Lower leg skin (tissue), 4 donors: Measurements from ENCODE around the gene DNAJB12. TPM values are rescaled to one million over a fixed set of nuclear protein-coding genes. Genes with fewer than 3 reads are reported as not detected.
"Not testable (repeated sequence)": the region's sequence is repeated elsewhere in the genome, so short reads cannot be mapped to it uniquely, and the experiment has no call there.

Source experiments
- DNase-seq, 2 donors: peaks; one replicate each; pipeline ENCODE4 v3.0.0-alpha.2; 2019; ENCODE audit warnings: low spot score in 2 of 2
- H3K4me3 ChIP-seq: fragments of 200-600 bp; sonication (generic); 2 replicates; pipeline ENCODE4 v1.5.1; 2017; ENCODE audit warnings: mild to moderate bottlenecking, low read depth; ENCODE audit not compliant: poor library complexity, severe bottlenecking
- POLR2A ChIP-seq, 2 donors: fragments of 450-650 bp; IDR thresholded peaks; one replicate each; pipeline ENCODE4 v1.6.1; 2016 to 2017; ENCODE audit warnings: antibody characterized with exemption in 2 of 2, mild to moderate bottlenecking in 1 of 2, moderate library complexity in 1 of 2
- WGBS, 2 donors: methylation state at CpG; one replicate each; pipeline ENCODE4 v1.1.5; 2018; 5-methylcytosine and 5-hydroxymethylcytosine counted together
- intact Hi-C: fragments of 100-400 bp; cut with DNase I; formaldehyde crosslinking; loops from one replicate; pipeline ENCODE4 v1.15.0; 2023; ENCODE audit warnings: low total_unique reads
- total RNA-seq, 4 donors: library from RNA; depleted of rRNA; stranded (reverse); fragments of >200 nt; gene quantifications; one replicate each; pipeline ENCODE4 v1.1.0, GENCODE V29; 2016
- TF ChIP-seq, protein P1 (sequence below), 3 donors: fragments of 450-650 bp; IDR thresholded peaks; one replicate each; pipeline ENCODE4 v1.5.1; 2016; ENCODE audit warnings: antibody characterized with exemption in 3 of 3, mild to moderate bottlenecking in 3 of 3, moderate library complexity in 2 of 3

DNAJB12 gene
- total RNA-seq, 4 donors from 2014 or later = 32.8 to 54.4 (median 48.1) TPM

- no peak for TF ChIP-seq POLR2A (IDR thresholded peaks at IDR 0.05)
- TF ChIP-seq, protein P1, sequence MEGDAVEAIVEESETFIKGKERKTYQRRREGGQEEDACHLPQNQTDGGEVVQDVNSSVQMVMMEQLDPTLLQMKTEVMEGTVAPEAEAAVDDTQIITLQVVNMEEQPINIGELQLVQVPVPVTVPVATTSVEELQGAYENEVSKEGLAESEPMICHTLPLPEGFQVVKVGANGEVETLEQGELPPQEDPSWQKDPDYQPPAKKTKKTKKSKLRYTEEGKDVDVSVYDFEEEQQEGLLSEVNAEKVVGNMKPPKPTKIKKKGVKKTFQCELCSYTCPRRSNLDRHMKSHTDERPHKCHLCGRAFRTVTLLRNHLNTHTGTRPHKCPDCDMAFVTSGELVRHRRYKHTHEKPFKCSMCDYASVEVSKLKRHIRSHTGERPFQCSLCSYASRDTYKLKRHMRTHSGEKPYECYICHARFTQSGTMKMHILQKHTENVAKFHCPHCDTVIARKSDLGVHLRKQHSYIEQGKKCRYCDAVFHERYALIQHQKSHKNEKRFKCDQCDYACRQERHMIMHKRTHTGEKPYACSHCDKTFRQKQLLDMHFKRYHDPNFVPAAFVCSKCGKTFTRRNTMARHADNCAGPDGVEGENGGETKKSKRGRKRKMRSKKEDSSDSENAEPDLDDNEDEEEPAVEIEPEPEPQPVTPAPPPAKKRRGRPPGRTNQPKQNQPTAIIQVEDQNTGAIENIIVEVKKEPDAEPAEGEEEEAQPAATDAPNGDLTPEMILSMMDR (IDR thresholded peaks at IDR 0.05) = no peak
- no peak overlapping the region for H3K4me3 ChIP-seq
- WGBS, 2 donors = 63 to 79% methylated on average over 3 of the region's 3 CpGs
- intact Hi-C loops = no loop called here
- DNase-seq = no peak
Observed at GRCh38 chr10:72386916-72387586, 32.3 kb upstream of the DNAJB12 start.

DNA sequence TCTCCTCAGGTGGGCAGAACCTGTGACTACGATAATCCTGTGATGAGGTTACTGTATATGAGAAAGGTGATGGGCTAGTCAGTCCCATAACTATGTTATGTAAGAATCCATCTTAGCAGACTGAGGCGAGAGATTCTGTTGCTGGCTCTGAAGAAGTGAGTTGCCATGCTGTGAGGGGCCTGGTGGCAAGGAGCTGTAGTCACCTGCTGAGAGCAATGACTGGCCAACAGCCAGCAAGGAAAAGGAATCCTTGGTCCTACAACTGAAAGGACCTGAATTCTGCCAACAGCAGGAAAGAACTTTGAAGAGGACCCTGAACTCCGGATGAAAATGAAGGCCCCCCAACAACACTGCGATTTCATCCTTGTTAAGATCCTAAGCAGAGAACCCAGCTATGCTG is 31.0 kb upstream of the DNAJB12 start:
- H3K4me3 ChIP-seq = no peak overlapping the region
- intact Hi-C loops = no loop called here
- TF ChIP-seq, protein P1 (IDR thresholded peaks at IDR 0.05) = no peak
- no peak for TF ChIP-seq POLR2A (IDR thresholded peaks at IDR 0.05)
- no peak for DNase-seq
- 91 to 97% methylated on average over 4 of the region's 4 CpGs for WGBS, 2 donors

DNA sequence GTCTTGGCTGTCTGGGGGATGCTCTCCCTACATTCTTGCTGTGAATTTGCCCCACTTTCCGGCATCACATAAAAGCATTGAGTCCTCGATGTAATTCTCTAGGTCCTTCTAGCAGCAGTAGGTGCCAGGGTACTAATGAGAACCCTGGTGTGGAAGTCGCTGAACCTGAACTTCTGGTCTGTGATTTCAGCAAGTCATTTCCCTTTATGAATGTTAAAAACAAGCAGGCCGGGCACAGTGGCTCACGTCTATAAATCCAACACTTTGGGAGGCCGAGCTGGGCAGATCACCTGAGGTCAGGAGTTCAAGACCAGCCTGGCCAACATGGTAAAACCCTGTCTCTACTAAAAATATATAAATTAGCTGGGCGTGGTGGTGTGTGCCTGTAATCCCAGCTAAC is 30.3 kb upstream of the DNAJB12 start:
- H3K4me3 ChIP-seq, intact Hi-C loops: not testable (repeated sequence)
- peak in 1 of 2 donors; percentile 22 for DNase-seq
- 65 to 70% methylated on average over 7 of the region's 7 CpGs for WGBS, 2 donors

- TF ChIP-seq POLR2A (IDR thresholded peaks at IDR 0.05) = no peak
- TF ChIP-seq, protein P1 (IDR thresholded peaks at IDR 0.05) = no peak
- peak in 1 of 2 donors; percentile 26 for DNase-seq
- 62 to 73% methylated on average over 2 of the region's 2 CpGs for WGBS, 2 donors
- intact Hi-C loops = no loop called here
- no peak overlapping the region for H3K4me3 ChIP-seq
Observed at GRCh38 chr10:72379776-72380175, 25.1 kb upstream of the DNAJB12 start.

DNA sequence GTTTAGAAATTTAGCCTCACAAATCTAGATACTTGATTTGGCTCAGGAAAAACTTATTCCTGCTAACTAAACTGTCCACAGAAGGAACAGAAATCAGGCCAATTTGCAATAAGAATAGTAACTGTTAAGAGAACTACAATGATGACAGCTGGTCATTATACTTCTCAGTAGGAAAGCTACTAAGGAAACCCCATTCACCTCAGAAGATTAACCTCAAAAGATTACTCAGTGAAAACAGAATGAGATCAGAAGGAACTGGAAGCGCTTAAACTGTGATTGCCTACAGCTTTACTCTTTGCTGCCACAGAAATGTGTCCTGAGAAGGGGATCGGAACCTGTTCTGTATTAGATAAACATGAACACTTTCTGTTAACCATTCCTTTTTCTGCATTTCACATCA is 24.3 kb upstream of the DNAJB12 start:
- no peak for DNase-seq
- intact Hi-C loops = no loop called here
- TF ChIP-seq POLR2A (IDR thresholded peaks at IDR 0.05) = no peak
- TF ChIP-seq, protein P1 (IDR thresholded peaks at IDR 0.05) = no peak
- WGBS, 2 donors = 85 to 91% methylated on average over 2 of the region's 2 CpGs
- no peak overlapping the region for H3K4me3 ChIP-seq

DNA sequence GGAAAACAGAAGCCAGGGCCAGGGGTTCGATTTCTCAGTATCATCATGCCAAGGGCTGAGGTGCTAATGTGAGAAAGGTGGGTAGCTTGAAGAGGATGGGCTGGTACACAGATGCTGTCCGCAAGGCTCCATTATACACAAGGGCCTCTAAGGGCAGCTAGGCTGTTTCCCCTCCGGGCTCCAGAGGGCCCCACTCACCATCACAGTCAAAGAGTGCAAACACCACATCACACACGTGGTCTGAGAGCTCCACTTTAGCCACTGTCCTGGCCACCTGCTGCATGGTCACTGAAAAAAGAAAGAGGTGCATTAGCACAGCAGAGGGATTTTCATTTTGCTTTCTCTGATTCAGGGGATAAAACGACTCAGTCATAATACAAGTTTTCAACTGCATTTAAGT is 20.9 kb upstream of the DNAJB12 start:
- DNase-seq = peak in 1 of 2 donors; percentile 42
- no peak overlapping the region for H3K4me3 ChIP-seq
- 67 to 73% methylated on average over 5 of the region's 5 CpGs for WGBS, 2 donors
- TF ChIP-seq, protein P1 (IDR thresholded peaks at IDR 0.05) = no peak
- no peak for TF ChIP-seq POLR2A (IDR thresholded peaks at IDR 0.05)
- intact Hi-C loops = no loop called here
